8988T (cell line): ENCODE data around the gene LYSMD4.

ENCODE experiments used
- DNase-seq: peaks from one replicate; pipeline ENCODE4 v3.0.0; 2011

The LYSMD4 gene

GRCh38 chr15:99704444-99704838 is 28.8 kb downstream of the LYSMD4 start:
- no peak for DNase-seq

GRCh38 chr15:99703603-99704443 is 29.4 kb downstream of the LYSMD4 start:
- no peak for DNase-seq

GRCh38 chr15:99702895-99703602 is 30.2 kb downstream of the LYSMD4 start:
- DNase-seq: no peak

GRCh38 chr15:99696096-99696495 is 37.1 kb downstream of the LYSMD4 start:
- DNase-seq: no peak

GRCh38 chr15:99692825-99693224 is 40.4 kb downstream of the LYSMD4 start:
- DNase-seq: no peak

GRCh38 chr15:99686290-99686689 is 46.9 kb downstream of the LYSMD4 start:
- DNase-seq: no peak

GRCh38 chr15:99683000-99683670 is 50.1 kb downstream of the LYSMD4 start:
- no peak for DNase-seq

- no peak for DNase-seq
Observed at GRCh38 chr15:99682455-99682854, 50.8 kb downstream of the LYSMD4 start.

- no peak for DNase-seq
Observed at GRCh38 chr15:99681990-99682389, 51.2 kb downstream of the LYSMD4 start.

- DNase-seq: no peak
Observed at GRCh38 chr15:99680276-99680675, 53.0 kb downstream of the LYSMD4 start.

GRCh38 chr15:99677540-99678134 is 55.6 kb downstream of the LYSMD4 start:
- no peak for DNase-seq
